Activated T-cell treated with anti-CD3 and anti-CD28 coated beads, Interleukin-2, amount 50 U/mL, for 1 hour (primary cell): ENCODE measurements around the gene OVCH1.
A peak's percentile ranks its signal among the peaks of the same experiment; 100 is the strongest.
"Not testable (repeated sequence)": the region's sequence is repeated elsewhere in the genome, so short reads cannot be mapped to it uniquely, and the experiment has no call there.

Source experiments
- DNase-seq: peaks from one replicate; pipeline ENCODE4 v3.0.0-alpha.2; 2020

Gene OVCH1

GRCh38 chr12:29398495-29398894 is 99.0 kb downstream of the OVCH1 start:
- DNase-seq, result no peak

DNA sequence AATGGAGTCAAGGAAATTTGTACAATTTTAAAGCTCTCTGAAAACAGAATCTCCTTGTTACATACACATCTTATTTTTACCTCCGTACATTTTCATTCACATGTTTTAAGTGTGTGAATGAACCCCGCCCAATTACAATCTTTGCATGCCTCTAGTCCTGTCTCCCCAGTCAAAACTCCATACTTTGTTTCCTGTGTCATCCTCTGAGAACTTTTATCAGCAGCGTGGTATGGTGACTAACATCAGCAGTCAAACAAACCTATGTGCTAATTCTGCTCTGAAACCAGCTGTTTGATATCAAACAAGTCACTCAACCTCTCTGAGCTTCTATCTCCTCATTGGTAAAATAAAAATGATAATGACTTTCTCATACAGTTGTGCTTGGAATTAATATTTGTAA is 100.7 kb downstream of the OVCH1 start:
- no peak for DNase-seq

- DNase-seq, result no peak
Observed at GRCh38 chr12:29395356-29395755, 102.1 kb downstream of the OVCH1 start.

GRCh38 chr12:29390419-29390818 is 107.1 kb downstream of the OVCH1 start:
- DNase-seq, result not testable (repeated sequence)

DNA sequence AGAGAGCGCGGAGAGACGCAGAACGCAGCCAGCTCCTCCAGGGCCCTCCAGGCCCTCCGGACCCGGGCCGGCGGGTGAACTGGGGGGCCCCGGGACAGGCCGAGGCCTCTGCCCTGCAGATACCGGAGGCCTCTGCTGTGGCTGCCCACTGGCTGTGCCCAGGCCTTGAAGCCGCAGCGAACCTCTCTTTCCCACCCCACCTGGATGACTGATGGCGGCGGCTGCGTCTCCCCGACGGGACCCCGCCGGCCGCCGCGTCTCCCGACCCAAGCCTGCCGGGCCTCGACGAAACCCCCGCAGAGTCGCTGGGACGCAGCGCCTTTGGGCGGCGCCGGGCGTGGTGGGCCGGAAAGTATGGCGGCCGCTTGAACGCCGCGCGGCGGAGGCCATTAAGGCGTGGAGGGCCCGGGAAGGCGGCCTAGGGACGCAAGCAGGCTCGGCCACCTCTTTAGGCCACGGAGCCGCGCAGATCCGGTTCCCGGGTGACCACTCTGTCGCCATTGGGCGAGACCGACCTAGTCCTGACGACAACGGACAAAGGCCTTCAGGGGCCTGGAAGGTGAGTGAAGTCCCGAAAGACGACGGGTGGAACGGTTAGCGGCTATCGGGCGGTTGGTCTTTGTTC is 108.1 kb downstream of the OVCH1 start:
- DNase-seq, result no peak

GRCh38 chr12:29386084-29386680 is 111.3 kb downstream of the OVCH1 start:
- DNase-seq, result not testable (repeated sequence)

DNA sequence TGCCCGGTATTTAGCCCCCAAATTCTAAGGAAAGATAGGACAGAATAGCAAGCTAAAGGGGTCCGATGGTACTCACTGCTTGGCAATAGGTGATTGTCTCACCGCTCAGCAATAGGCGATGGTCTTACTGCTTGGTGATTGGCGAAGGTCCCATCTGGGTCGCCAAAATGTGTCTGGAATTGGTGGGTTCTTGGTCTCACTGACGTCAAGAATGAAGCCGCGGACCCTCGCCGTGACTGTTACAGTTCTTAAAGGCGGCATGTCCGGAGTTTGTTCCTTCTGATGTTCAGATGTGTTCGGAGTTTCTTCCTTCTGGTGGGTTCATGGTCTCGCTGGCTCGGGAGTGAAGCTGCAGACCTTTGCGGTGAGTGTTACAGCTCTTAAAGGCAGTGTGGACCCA is 112.3 kb downstream of the OVCH1 start:
- not testable (repeated sequence) for DNase-seq

- DNase-seq, result no peak
Observed at GRCh38 chr12:29382251-29382650, 115.2 kb downstream of the OVCH1 start.

DNA sequence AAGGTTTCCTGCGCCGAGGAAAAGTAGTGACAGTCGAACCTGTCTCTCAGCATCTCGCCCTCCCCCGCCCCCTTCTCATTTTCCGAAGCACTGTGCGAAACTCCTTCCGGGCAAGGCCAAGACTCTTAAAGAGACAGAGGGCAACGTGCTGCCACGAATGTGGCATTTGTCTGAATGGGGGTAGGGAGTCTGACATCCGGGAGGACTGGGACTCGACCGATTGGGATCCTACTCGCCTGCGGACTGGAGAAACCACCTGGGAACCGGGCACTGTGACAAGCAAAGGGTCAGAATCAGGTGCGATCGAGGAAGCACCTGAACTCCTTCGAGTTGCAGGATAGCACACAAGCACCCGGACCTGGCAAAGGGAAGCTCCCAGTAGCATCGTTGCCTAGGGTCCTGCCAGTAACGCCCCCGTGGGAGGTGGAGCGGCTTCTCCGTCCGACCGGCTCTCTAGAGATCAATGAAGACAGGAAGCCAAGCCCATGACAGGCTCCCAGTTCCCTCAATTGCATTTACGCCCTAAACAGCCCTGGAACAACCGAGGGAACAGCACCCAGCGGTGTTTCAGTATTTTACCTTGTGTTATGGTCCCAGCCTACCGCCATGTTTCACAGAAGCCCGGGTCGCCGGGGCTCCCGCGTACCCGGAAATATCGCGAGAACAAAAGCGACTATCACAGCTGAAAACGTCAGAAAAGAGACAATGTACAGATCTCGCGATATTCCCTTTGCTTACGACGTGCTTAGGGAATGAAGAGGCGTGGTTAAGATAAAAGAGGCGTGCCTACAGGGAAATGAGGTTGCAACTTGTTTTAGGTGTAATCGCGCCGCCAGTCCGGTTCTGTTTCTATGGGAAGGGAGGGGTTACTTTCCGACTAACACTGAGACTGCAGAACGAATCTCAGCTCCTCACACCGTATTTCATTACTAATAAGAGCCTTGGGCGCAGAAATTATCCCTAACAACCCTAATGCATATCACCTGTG is 116.7 kb downstream of the OVCH1 start, which contains the start of gene ERGIC2:
Gene ERGIC2 (minus strand): TSS at position 637 of the 988 bp plus-strand sequence. CDS start 9,539 bp downstream, outside the sequence.
- peak; percentile 86 for DNase-seq
